Measurements from ENCODE around the gene GIGYF2. TPM values are rescaled to one million over a fixed set of nuclear protein-coding genes. Genes with fewer than 3 reads are reported as not detected.
A peak's percentile ranks its signal among the peaks of the same experiment; 100 is the strongest.
"Not testable (repeated sequence)": the region's sequence is repeated elsewhere in the genome, so short reads cannot be mapped to it uniquely, and the experiment has no call there.

Gene GIGYF2
- total RNA-seq, result 95.5 TPM

GRCh38 chr2:232697059-232697806, at the start of gene GIGYF2:
TSS of gene GIGYF2 (plus strand) at chr2:232697331. CDS start at chr2:232735198, 37,867 bp downstream.
- DNase-seq, result peak; percentile 96

GRCh38 chr2:232649033-232649432, 48.1 kb upstream of the GIGYF2 start:
- no peak for DNase-seq

GRCh38 chr2:232652505-232652851, 44.7 kb upstream of the GIGYF2 start:
- no peak for DNase-seq

- DNase-seq, result no peak
These were observed 43.7 kb upstream of the GIGYF2 start for GRCh38 chr2:232653441-232653840.

GRCh38 chr2:232655392-232655791, 41.7 kb upstream of the GIGYF2 start:
- no peak for DNase-seq

GRCh38 chr2:232658217-232658785, 38.8 kb upstream of the GIGYF2 start:
- no peak for DNase-seq

- DNase-seq, result no peak
These were observed 37.8 kb upstream of the GIGYF2 start for GRCh38 chr2:232659359-232659758.

GRCh38 chr2:232662486-232663260, 34.5 kb upstream of the GIGYF2 start:
- DNase-seq, result no peak

GRCh38 chr2:232666051-232666805, 30.9 kb upstream of the GIGYF2 start:
- no peak for DNase-seq

GRCh38 chr2:232667989-232668583, 29.0 kb upstream of the GIGYF2 start:
- no peak for DNase-seq

- no peak for DNase-seq
These were observed 28.2 kb upstream of the GIGYF2 start for GRCh38 chr2:232668805-232669444.

GRCh38 chr2:232672588-232672987, 24.5 kb upstream of the GIGYF2 start:
- DNase-seq, result no peak

GRCh38 chr2:232674491-232674890, 22.6 kb upstream of the GIGYF2 start:
- no peak for DNase-seq

GRCh38 chr2:232675381-232675780, 21.8 kb upstream of the GIGYF2 start:
- no peak for DNase-seq

- no peak for DNase-seq
These were observed 17.1 kb upstream of the GIGYF2 start for GRCh38 chr2:232680006-232680405.

- no peak for DNase-seq
These were observed 15.6 kb upstream of the GIGYF2 start for GRCh38 chr2:232681527-232681926.

GRCh38 chr2:232683368-232683767, 13.8 kb upstream of the GIGYF2 start:
- DNase-seq, result no peak

GRCh38 chr2:232685391-232685790, 11.7 kb upstream of the GIGYF2 start:
- DNase-seq, result not testable (repeated sequence)

GRCh38 chr2:232687382-232688160, 9.6 kb upstream of the GIGYF2 start:
- DNase-seq, result no peak

- no peak for DNase-seq
These were observed 8.9 kb upstream of the GIGYF2 start for GRCh38 chr2:232688201-232688600.
